Measurements from ENCODE around the gene PSMD2.

The PSMD2 gene

DNA sequence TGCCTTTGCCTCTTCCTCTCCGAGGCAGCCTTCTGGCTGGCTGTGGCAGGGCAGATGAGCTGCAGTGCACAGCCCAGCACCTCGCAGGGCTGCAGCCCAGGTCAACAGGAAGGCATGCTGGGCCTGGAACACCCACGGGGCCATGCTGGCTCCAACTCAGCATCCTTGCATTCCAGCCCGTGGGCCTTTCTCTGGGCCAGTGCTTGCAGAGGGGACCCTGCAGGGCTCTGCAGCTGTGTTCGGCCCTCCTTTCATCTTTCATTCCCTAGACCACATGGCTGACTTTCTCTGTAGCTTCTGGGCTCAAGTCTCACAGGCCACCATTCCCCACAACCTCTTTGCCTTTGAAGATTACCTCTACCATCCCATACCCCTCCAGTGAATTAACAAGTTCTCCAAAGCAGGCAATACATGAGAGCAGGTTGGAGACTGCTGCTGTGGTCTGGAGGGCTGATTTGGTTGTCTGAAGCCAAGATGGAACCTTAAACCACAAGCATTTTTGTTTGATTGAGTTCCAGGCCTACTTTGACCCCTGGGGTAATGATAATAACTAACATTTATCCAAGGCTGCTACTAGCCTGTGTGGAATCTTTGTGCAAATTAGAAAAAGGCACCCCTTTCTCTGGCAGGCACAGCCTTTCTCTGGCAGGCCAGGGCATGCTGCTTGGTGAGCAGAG lies 44.3 kb downstream of the PSMD2 start:
- DNase-seq, result no peak

GRCh38 chr3:184344579-184345316 lies 45.7 kb downstream of the PSMD2 start:
- DNase-seq, result no peak

GRCh38 chr3:184345317-184346144 lies 46.5 kb downstream of the PSMD2 start:
- no peak for DNase-seq

GRCh38 chr3:184346480-184347190 lies 47.6 kb downstream of the PSMD2 start:
- DNase-seq, result no peak

DNA sequence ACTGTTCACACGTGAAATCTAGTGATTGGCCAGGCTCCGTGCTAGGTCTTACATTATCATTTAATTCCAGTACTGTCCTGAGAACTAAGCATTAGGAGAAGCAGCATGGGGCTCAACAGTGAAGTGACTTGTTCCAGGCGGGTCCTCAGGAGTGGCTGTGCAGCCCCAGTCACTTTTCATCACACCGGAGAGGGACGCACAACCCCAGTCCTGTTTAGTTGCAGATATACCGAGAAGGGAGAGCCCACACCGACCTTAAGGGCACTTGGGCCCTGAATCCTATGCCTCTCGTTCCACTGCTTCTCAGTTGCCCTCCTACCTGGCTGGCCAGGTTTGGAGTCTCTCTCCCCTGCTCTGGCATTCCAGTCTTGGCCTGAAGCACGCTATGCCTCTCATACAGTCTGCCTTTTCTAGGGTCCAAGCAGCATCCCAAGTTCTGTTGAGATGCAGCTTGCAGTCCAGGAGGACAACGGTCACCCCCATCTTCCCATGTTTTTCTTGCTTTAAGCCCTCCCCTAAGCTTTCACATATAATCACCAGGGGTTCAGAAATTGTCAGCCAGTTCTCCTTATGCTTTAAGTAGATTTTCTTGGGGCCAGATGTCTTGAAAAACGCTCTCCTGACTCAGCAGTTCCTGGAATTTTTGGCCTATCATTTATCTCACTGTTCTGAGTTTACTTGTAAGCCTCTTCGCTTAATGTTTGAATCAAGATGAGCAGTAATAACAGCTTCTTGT lies 48.4 kb downstream of the PSMD2 start:
- DNase-seq, result no peak

DNA sequence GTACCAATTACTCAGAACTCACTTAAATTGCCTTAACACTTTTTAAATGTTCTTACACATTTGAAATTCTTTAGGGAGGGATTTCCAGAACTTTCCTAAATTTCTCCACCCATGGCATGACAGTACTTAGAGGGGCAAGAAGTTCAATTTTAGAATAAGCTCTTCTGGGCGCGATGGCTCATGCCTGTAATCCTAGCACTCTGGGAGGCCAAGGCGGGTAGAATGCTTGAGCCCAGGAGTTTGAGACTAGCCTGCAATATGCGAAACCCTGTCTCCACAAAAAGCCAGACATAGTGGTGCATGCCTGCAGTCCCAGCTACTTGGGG lies 49.0 kb downstream of the PSMD2 start:
- DNase-seq, result no peak

GRCh38 chr3:184349563-184350470 lies 50.8 kb downstream of the PSMD2 start:
- DNase-seq, result no peak

- DNase-seq, result no peak
Observed at GRCh38 chr3:184350618-184351017, 51.6 kb downstream of the PSMD2 start.

- DNase-seq, result no peak
Observed at GRCh38 chr3:184351511-184352148, 52.6 kb downstream of the PSMD2 start.

DNA sequence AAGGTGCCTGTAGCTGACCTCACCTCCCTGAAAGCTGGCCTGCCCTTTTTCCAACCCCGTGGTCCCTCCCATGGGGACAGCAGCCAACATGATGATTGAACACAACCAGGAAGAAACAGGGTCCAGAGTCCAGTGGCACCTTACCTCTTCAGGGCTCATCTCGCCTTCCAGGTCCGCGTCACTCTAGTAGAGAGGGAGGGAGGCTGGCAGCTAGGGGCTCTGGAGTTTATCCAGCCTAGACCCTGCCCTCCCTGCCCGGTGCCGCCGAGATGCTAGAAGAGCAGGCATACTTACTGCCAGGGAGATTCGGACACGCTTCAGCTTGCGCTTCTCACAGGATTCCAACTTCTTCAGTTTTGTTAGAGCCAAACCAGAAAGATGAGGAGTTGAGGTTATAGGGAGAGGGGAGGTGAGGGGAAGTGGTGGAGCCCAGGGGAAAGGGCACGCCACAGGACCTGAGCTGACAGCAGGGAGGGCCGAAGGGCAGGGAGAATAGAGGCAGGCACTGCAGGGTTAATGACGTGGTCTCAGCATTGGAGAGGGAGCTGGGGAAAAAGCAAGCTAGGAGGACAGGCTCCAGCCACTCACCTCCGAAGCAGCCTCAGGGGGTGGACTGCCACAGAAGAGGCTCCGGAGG lies 53.2 kb downstream of the PSMD2 start:
- no peak for DNase-seq

DNA sequence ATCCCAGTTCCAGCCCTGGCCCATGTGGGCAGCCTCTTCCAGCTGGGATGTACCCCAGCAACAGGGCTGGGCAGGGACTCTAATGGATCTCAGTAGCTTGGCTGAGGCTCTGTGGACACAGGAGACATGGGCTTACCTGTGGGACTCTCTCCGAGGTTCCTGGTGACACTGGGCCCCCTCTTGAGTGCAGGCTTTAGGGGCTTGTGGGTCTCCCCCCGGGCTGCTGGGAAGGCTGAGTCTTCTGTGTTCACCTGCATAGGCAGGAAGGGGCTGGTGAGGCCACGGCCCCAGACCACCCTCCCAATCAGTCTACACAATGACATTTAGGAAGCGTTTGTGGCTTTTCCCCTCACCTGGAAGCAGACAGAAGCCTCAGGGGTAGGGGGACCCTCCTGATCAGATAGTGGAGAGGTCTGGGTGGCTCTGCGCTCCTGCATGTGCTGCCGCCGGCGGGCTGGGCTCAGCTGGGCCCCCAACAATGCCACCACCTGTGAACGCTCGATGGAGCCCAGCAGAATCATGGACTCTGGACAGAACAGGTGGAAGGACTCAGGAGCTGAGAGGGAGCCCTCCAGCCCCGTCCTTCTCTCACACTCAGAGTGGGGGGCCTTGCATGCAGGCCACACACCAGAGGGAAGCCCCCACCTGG lies 54.0 kb downstream of the PSMD2 start:
- DNase-seq, result no peak

DNA sequence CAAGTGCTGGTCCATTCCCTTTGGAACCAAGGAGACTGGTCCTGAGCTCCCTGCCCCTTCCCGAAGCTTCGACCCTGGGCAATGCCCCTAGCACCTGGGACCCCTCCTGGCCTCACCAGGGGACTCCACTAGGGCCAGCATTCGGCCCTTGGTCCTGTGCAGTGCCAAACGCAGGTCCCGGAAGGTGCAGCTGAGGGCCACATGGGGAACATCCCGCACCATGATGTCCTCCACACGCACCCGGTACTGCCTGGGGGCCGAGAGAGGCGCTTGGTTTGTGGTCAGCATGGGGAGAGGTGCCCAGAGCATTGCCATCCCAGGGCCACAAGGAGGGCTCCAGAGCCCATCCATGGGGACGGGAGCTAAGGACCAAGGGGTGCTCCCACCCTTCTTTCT lies 54.5 kb downstream of the PSMD2 start:
- no peak for DNase-seq

- peak; percentile 74 for DNase-seq
Observed at GRCh38 chr3:184354121-184354728, 55.2 kb downstream of the PSMD2 start.

GRCh38 chr3:184354754-184355153 lies 55.7 kb downstream of the PSMD2 start:
- DNase-seq, result no peak

GRCh38 chr3:184355261-184356040 lies 56.4 kb downstream of the PSMD2 start:
- DNase-seq, result no peak

DNA sequence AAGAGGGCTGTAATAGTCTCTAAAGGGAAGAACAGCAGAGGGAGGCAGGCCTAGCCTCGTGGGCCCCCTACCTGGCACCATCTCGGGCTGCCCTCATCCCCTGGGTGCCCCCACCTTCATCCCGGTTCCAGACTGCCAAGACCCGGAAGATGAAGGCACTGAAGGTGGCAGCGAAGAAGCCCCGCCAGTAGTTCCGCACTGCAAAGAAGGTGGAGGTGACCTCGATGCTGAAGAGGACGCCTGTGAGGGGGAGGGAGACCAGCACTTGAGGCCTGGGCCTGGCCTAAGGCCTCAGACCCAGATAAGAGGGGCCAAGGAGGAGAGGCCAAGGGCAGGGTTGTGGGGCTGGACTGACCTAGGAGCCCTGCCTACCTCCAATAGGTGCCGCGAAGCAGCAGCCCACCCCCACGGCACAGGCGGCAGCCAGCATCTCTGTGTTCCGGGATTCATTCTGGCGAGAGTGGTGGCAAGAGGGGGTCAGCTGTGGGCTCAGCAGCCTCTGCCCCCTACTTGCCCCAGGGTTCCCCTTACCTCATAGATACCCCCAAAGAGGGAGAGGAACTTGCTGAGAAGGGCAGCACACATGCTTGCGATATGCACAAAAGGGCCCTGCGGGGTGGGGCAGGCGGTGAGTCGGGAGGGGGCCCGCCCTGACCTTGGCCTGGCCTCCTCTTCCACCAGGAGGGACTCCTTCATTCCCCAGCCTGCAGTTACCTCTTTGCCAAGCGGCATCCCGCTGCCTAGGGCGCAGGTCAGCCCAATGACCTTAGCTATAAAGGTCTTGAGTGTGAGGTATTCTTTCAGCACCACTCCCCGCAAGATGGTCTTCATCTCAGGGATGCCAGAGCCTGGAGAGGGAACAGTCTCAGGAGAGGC lies 58.4 kb downstream of the PSMD2 start:
- no peak for DNase-seq

GRCh38 chr3:184358124-184358767 lies 59.2 kb downstream of the PSMD2 start:
- no peak for DNase-seq

Measured in stimulated activated CD4-positive, alpha-beta T cell treated with anti-CD3 and anti-CD28 coated beads, Interleukin-15, amount 100 ng/mL, for 24 hours (primary cell).